WTC11 (cell line): Measurements from ENCODE around the gene COL18A1. TPM values are rescaled to one million over a fixed set of nuclear protein-coding genes. Genes with fewer than 3 reads are reported as not detected.

Experiments used
- ATAC-seq: fragments of 200-7000 bp; cut with Tn5 transposase; 2 replicates; pipeline ENCODE4 v1.10.0; 2021; ENCODE audit warnings: mild to moderate bottlenecking, moderate library complexity
- CTCF ChIA-PET: fragments of 300-600 bp; sonication (Branson Sonifier 250); formaldehyde crosslinking; loops from one replicate; lab custom pipeline; 2021; ENCODE audit warnings: antibody characterized with exemption; lab: Charles Lee
- POLR2A ChIA-PET: fragments of 350-600 bp; sonication (Branson Sonifier 250); formaldehyde crosslinking; loops from one replicate; lab custom pipeline; 2021; ENCODE audit warnings: antibody characterized with exemption; lab: Charles Lee
- DNase-seq: peaks from one replicate; pipeline ENCODE4 v3.0.0; 2021; ENCODE audit warnings: low spot score
- H3K27ac Mint-ChIP-seq: 2 replicates; pipeline ENCODE4 v1.8.0; 2021; ENCODE audit warnings: mixed read lengths
- H3K27me3 Mint-ChIP-seq: 2 replicates; pipeline ENCODE4 v1.8.0; 2021; ENCODE audit warnings: low read depth, mild to moderate bottlenecking, moderate library complexity, mixed read lengths
- H3K36me3 Mint-ChIP-seq: 2 replicates; pipeline ENCODE4 v1.8.0; 2021; ENCODE audit warnings: mixed read lengths
- H3K4me1 Mint-ChIP-seq: 2 replicates; pipeline ENCODE4 v1.8.0; 2022; ENCODE audit warnings: mixed read lengths
- H3K4me3 Mint-ChIP-seq: 2 replicates; pipeline ENCODE4 v1.8.0; 2021; ENCODE audit warnings: mild to moderate bottlenecking, moderate library complexity, mixed read lengths
- H3K9me3 Mint-ChIP-seq: 2 replicates; pipeline ENCODE4 v1.8.0; 2021; ENCODE audit warnings: mixed read lengths
- ARID4B ChIP-seq: sonication (generic); formaldehyde crosslinking; IDR thresholded peaks from 2 replicates; pipeline ENCODE4 v1.8.0; 2023; ENCODE audit warnings: missing genetic modification reagents, mild to moderate bottlenecking, borderline replicate concordance
- ATF1 ChIP-seq: sonication (generic); formaldehyde crosslinking; IDR thresholded peaks from 2 replicates; pipeline ENCODE4 v1.8.1; 2023; ENCODE audit warnings: mild to moderate bottlenecking, moderate library complexity, missing genetic modification reagents
- ATF3 ChIP-seq: sonication (generic); formaldehyde crosslinking; conservative IDR thresholded peaks from 2 replicates; pipeline ENCODE4 v1.8.1; 2022; ENCODE audit warnings: mild to moderate bottlenecking, missing genetic modification reagents
- CREM ChIP-seq: sonication (generic); formaldehyde crosslinking; IDR thresholded peaks from 2 replicates; pipeline ENCODE4 v1.8.1; 2022; ENCODE audit warnings: mild to moderate bottlenecking, missing genetic modification reagents, moderate library complexity
- E2F5 ChIP-seq: sonication (generic); formaldehyde crosslinking; IDR thresholded peaks from 2 replicates; pipeline ENCODE4 v1.8.1; 2022; ENCODE audit warnings: mild to moderate bottlenecking, moderate library complexity, missing genetic modification reagents
- EMX1 ChIP-seq: fragments of 250-450 bp; sonication (Bioruptor Pico); IDR thresholded peaks from 2 replicates; pipeline ENCODE4 v1.8.0; 2021; ENCODE audit warnings: mild to moderate bottlenecking
- ETV6 ChIP-seq: sonication (generic); formaldehyde crosslinking; IDR thresholded peaks from 2 replicates; pipeline ENCODE4 v1.8.1; 2022; ENCODE audit warnings: mild to moderate bottlenecking, missing genetic modification reagents
- FOXK1 ChIP-seq: sonication (generic); formaldehyde crosslinking; IDR thresholded peaks from 2 replicates; pipeline ENCODE4 v1.8.0; 2022; ENCODE audit warnings: mild to moderate bottlenecking, moderate library complexity, missing genetic modification reagents
- GRHL2 ChIP-seq: fragments of 250-450 bp; sonication (Bioruptor Pico); IDR thresholded peaks from 2 replicates; pipeline ENCODE4 v1.8.0; 2022; ENCODE audit warnings: mild to moderate bottlenecking, moderate library complexity; ENCODE audit not compliant: insufficient replicate concordance, severe bottlenecking
- GTF2I ChIP-seq: fragments of 250-450 bp; sonication (Bioruptor Pico); conservative IDR thresholded peaks from 2 replicates; pipeline ENCODE4 v1.4.0; 2021; ENCODE audit warnings: mild to moderate bottlenecking
- HMGA2 ChIP-seq: fragments of 250-450 bp; sonication (Bioruptor Pico); IDR thresholded peaks from 2 replicates; pipeline ENCODE4 v1.4.0; 2021; ENCODE audit warnings: mild to moderate bottlenecking, moderate library complexity
- JUN ChIP-seq: sonication (generic); formaldehyde crosslinking; IDR thresholded peaks from 2 replicates; pipeline ENCODE4 v1.8.0; 2023; ENCODE audit warnings: mild to moderate bottlenecking, missing genetic modification reagents
- NFYB ChIP-seq: sonication (generic); formaldehyde crosslinking; conservative IDR thresholded peaks from 2 replicates; pipeline ENCODE4 v1.8.0; 2022; ENCODE audit warnings: low read depth, missing genetic modification reagents
- SMAD4 ChIP-seq: sonication (generic); formaldehyde crosslinking; IDR thresholded peaks from 2 replicates; pipeline ENCODE4 v1.8.0; 2022; ENCODE audit warnings: mild to moderate bottlenecking, missing genetic modification reagents
- TCF7 ChIP-seq: sonication (generic); formaldehyde crosslinking; IDR thresholded peaks from 2 replicates; pipeline ENCODE4 v1.8.0; 2022; ENCODE audit warnings: mild to moderate bottlenecking, low read depth, missing genetic modification reagents, moderate library complexity
- TEAD4 ChIP-seq: sonication (generic); formaldehyde crosslinking; IDR thresholded peaks from 2 replicates; pipeline ENCODE4 v1.8.0; 2022; ENCODE audit warnings: mild to moderate bottlenecking, missing genetic modification reagents
- ZBTB21 ChIP-seq: sonication (generic); formaldehyde crosslinking; IDR thresholded peaks from 2 replicates; pipeline ENCODE4 v1.8.1; 2023; ENCODE audit warnings: mild to moderate bottlenecking, missing genetic modification reagents, borderline replicate concordance
- ZBTB43 ChIP-seq: sonication (generic); formaldehyde crosslinking; IDR thresholded peaks from 2 replicates; pipeline ENCODE4 v1.8.1; 2023; ENCODE audit warnings: mild to moderate bottlenecking, missing genetic modification reagents
- ZMAT4 ChIP-seq: fragments of 250-450 bp; sonication (Bioruptor Pico); IDR thresholded peaks from 2 replicates; pipeline ENCODE4 v1.9.0; 2021; ENCODE audit warnings: mild to moderate bottlenecking
- ZNF232 ChIP-seq: sonication (generic); formaldehyde crosslinking; IDR thresholded peaks from 2 replicates; pipeline ENCODE4 v1.8.0; 2022; ENCODE audit warnings: mild to moderate bottlenecking, missing genetic modification reagents
- ZNF263 ChIP-seq: sonication (generic); formaldehyde crosslinking; IDR thresholded peaks from 2 replicates; pipeline ENCODE4 v1.8.1; 2022; ENCODE audit warnings: low read depth, mild to moderate bottlenecking, moderate library complexity, missing genetic modification reagents
- ZNF281 ChIP-seq: sonication (generic); formaldehyde crosslinking; IDR thresholded peaks from 2 replicates; pipeline ENCODE4 v1.8.0; 2023; ENCODE audit warnings: mild to moderate bottlenecking, missing genetic modification reagents
- ZNF396 ChIP-seq: fragments of 250-450 bp; sonication (Bioruptor Pico); IDR thresholded peaks from 2 replicates; pipeline ENCODE4 v1.8.0; 2021; ENCODE audit warnings: mild to moderate bottlenecking, moderate library complexity, borderline replicate concordance
- total RNA-seq: library from RNA; stranded (reverse); gene quantifications from 3 replicates; pipeline ENCODE4 v1.2.3, GENCODE V29; 2021

Gene COL18A1
- total RNA-seq, 1 experiment from 2014 or later = 231 TPM

- no peak for TF ChIP-seq ARID4B (CRISPR knock-in tag)
- TF ChIP-seq E2F5 (CRISPR knock-in tag) = no peak
- TF ChIP-seq ZNF232 (CRISPR knock-in tag) = no peak
- TF ChIP-seq ZNF396 = no peak
- no peak for TF ChIP-seq GTF2I (CRISPR knock-in tag)
- TF ChIP-seq ATF1 (CRISPR knock-in tag) = no peak
- no peak for TF ChIP-seq ZNF263 (CRISPR knock-in tag)
- no peak for TF ChIP-seq SMAD4
Observed at GRCh38 chr21:45386336-45386727, 18.6 kb upstream of the COL18A1 start (continued).

- Mint-ChIP-seq H3K27ac (peak overlapping the region; percentile 16; the same call in 1 of the 2 replicates), H3K27me3 (peaks cover 8% of the 10 kb centered on the region), H3K9me3 (peaks cover 6% of the 10 kb centered on the region; the same call in 1 of the 2 replicates), H3K4me1 (no peaks in the 10 kb centered on the region; the same call in 1 of the 2 replicates), H3K36me3 (no peaks in the 10 kb centered on the region), H3K4me3 (no peak overlapping the region)
- DNase-seq (no peak), ATAC-seq (no peak)
- no peak for TF ChIP-seq CREM (CRISPR knock-in tag)
- no peak for TF ChIP-seq TEAD4
- no peak for TF ChIP-seq ATF3 (CRISPR knock-in tag)
- no peak for TF ChIP-seq FOXK1 (CRISPR knock-in tag)
- no peak for TF ChIP-seq JUN (CRISPR knock-in tag)
- no peak for TF ChIP-seq ZBTB21
- no peak for TF ChIP-seq ZBTB43 (CRISPR knock-in tag)
- TF ChIP-seq ZMAT4 (CRISPR knock-in tag) = no peak
- ChIA-PET POLR2A (no interaction called here), CTCF (interaction anchor here (0.6 to 1.8 kb wide), 4 partner anchors 13 to 99 kb away, joined by 3 to 7 read pairs (median 3); partner anchors contain the start of gene POFUT2)
Observed at GRCh38 chr21:45386728-45387371, 18.1 kb upstream of the COL18A1 start.

- H3K27me3 Mint-ChIP-seq = peaks cover 8% of the 10 kb centered on the region
- no peaks in the 10 kb centered on the region; the same call in 1 of the 2 replicates for H3K4me1 Mint-ChIP-seq
- H3K27ac Mint-ChIP-seq = no peak overlapping the region
- no peak overlapping the region for H3K4me3 Mint-ChIP-seq
- peaks cover 3% of the 10 kb centered on the region; the same call in 1 of the 2 replicates for H3K9me3 Mint-ChIP-seq
- DNase-seq = no peak
- ATAC-seq = no peak
- POLR2A ChIA-PET = no interaction called here
- no peaks in the 10 kb centered on the region for H3K36me3 Mint-ChIP-seq
- CTCF ChIA-PET = interaction anchor here (0.6 to 1.8 kb wide), 3 partner anchors 19 to 100 kb away, joined by 3 to 7 read pairs (median 3); partner anchors contain the start of gene POFUT2
- TF ChIP-seq ZNF281 (CRISPR knock-in tag) (no peak), NFYB (CRISPR knock-in tag) (no peak), ATF1 (CRISPR knock-in tag) (no peak), HMGA2 (CRISPR knock-in tag) (no peak), EMX1 (no peak), ETV6 (no peak), ZBTB21 (no peak), ATF3 (CRISPR knock-in tag) (no peak), SMAD4 (no peak), GRHL2 (no peak), ZNF396 (no peak), TCF7 (CRISPR knock-in tag) (no peak)
Observed at GRCh38 chr21:45387506-45387905, 17.5 kb upstream of the COL18A1 start.
